Stimulated activated effector memory CD8-positive, alpha-beta T cell treated with anti-CD3 and anti-CD28 coated beads, Interleukin-12 subunit alpha, Interleukin-12 subunit beta, amount 100 ng/mL, for 72 hours (primary cell): ENCODE results near the gene BICC1.
"Not testable (repeated sequence)": the region's sequence is repeated elsewhere in the genome, so short reads cannot be mapped to it uniquely, and the experiment has no call there.

ENCODE experiments used
- ATAC-seq: fragments of 150-1000 bp; cut with Tn5 transposase; 2 replicates; pipeline ENCODE4 v1.10.0; 2021
- DNase-seq, 2 donors: peaks; one replicate each; pipeline ENCODE4 v3.0.0; 2021 to 2022; ENCODE audit warnings: low spot score in 2 of 2
- H3K27ac Mint-ChIP-seq: one replicate; pipeline ENCODE4 v1.8.0; 2022; ENCODE audit warnings: mild to moderate bottlenecking, mixed read lengths
- H3K36me3 Mint-ChIP-seq: one replicate; pipeline ENCODE4 v1.8.0; 2022; ENCODE audit warnings: mild to moderate bottlenecking, mixed read lengths
- H3K4me1 Mint-ChIP-seq: one replicate; pipeline ENCODE4 v1.8.0; 2022; ENCODE audit warnings: mixed read lengths
- H3K4me3 Mint-ChIP-seq: one replicate; pipeline ENCODE4 v1.8.0; 2022; ENCODE audit warnings: mild to moderate bottlenecking, mixed read lengths
- H3K9me3 Mint-ChIP-seq: one replicate; pipeline ENCODE4 v1.8.0; 2022; ENCODE audit warnings: mixed read lengths

BICC1 gene

DNA sequence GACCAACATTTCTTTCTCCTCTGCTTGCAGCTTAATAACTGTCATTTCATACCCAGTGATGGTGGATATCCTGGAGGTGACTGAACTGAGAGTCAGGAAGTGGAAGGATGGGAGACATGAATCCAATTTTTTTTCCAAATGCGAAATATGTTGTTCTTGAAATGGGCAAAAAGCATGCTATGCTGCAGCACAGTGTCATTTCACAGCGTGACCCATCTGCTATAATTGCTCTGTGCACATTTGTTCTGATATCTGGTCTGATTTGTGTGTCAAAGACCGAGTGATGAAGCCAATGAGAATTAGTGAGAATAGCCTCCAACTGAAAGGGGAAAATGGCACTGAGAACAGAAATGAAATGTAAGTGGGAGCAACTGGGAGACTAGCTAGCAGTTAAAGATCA lies 334.2 kb downstream of the BICC1 start:
- H3K9me3 Mint-ChIP-seq, result peaks cover 2% of the 10 kb centered on the region
- H3K4me3 Mint-ChIP-seq, result no peak overlapping the region
- no peaks in the 10 kb centered on the region for H3K4me1 Mint-ChIP-seq
- ATAC-seq, result no peak
- H3K36me3 Mint-ChIP-seq, result no peaks in the 10 kb centered on the region
- no peak overlapping the region for H3K27ac Mint-ChIP-seq
- no peak for DNase-seq

DNA sequence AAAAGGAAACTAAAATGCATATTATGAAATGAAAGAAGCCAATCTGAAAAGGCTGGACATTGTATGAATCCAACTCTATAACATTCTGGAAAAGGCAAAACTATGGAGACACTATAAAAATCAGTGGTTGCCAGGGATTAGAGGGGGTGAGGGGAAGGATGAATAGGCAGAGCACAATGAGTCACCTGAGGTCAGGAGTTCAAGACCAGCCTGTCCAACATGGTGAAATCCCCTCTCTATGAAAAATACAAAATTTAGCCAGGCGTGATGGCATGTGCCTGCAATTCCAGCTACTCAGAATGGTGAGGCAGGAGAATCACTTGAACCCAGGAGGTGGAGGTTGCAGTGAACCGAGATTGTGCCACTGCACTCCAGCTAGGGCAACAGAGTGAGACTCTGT lies 338.9 kb downstream of the BICC1 start:
- no peak overlapping the region for H3K4me3 Mint-ChIP-seq
- H3K36me3 Mint-ChIP-seq, result no peaks in the 10 kb centered on the region
- peaks cover 2% of the 10 kb centered on the region for H3K9me3 Mint-ChIP-seq

DNA sequence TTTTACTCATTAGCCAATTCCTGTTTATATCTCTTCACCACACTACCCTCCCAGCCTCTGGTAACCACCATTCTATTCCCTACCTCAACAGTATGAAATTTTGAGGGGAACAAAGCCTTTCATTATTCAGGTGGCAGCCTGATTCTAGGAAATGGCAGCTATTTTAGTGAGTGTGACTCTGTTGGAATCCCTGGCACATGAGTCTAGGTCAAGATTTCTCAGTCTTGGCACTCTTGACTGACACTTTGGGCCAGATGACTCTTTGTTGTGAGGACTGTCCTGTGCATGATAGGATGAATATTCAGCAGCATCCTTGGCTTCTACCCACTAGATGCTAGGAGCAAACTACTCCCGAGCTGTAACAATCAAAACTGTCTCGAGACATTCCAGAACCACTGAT lies 341.0 kb downstream of the BICC1 start:
- DNase-seq (no peak), ATAC-seq (no peak)
- Mint-ChIP-seq H3K36me3 (no peaks in the 10 kb centered on the region), H3K4me3 (no peak overlapping the region), H3K27ac (no peak overlapping the region), H3K4me1 (no peaks in the 10 kb centered on the region), H3K9me3 (peaks cover 5% of the 10 kb centered on the region)

More for the DNA sequence above, 338.9 kb downstream of the BICC1 start:
- no peak for DNase-seq
- no peak overlapping the region for H3K27ac Mint-ChIP-seq
- ATAC-seq, result no peak
- H3K4me1 Mint-ChIP-seq, result no peaks in the 10 kb centered on the region

DNA sequence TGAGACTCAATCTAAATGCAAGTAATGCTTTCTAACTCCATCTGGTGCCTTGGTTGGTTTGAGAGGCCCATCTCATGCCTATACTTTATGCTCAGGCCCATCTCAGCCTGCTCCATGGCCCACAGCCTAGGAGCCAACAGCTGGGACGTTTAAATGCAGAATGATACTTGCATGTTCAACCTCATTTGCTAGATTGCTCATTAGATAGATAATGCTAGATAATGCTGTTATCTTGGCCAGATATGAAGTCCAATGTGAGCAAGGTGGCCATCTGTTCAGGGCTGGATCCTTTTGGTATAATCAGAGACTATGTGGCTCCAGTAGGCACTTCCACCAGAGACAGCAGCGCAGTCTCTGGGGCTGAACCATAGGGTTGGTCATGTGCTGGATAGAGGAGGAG lies 342.1 kb downstream of the BICC1 start:
- H3K27ac Mint-ChIP-seq, result no peak overlapping the region
- no peaks in the 10 kb centered on the region for H3K4me1 Mint-ChIP-seq
- peaks cover 5% of the 10 kb centered on the region for H3K9me3 Mint-ChIP-seq
- no peak overlapping the region for H3K4me3 Mint-ChIP-seq
- DNase-seq, result no peak
- no peaks in the 10 kb centered on the region for H3K36me3 Mint-ChIP-seq
- ATAC-seq, result no peak

DNA sequence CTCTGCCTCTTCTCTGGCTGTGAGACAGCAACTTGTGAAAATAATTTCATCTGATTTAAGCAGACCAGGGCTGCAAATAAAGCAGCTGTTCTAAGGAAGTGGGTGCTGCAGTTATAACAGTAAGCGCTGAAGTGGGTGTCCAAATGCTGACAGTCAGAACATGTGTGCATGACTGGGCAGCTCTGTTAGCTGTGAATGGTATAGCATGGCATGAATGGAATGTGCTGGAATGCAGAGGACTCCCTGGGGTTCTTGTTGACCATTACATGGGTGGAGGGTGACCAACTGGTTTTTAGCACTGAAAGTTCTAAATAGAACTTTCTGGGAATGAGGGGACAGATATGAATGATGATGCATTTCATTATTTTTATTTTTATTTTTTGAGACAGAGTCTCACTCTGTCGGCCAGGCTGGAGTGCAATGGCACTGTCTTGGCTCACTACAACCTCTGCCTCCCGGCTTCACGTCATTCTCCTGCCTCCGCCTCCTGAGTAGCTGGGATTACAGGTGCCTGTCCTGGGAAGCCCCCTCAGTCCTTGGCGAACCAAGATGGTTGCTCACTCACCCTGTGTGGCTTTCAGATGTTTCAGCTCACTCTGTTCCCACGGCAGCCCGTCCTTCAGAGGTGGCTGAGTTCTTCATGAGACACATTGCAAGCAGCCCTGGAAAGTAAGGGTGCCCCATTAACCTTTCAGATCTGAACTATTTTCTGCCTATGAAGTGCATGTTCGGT lies 344.0 kb downstream of the BICC1 start:
- DNase-seq, result no peak
- Mint-ChIP-seq H3K9me3 (peaks cover 5% of the 10 kb centered on the region), H3K4me3 (no peak overlapping the region), H3K36me3 (no peaks in the 10 kb centered on the region), H3K4me1 (no peaks in the 10 kb centered on the region), H3K27ac (no peak overlapping the region)
- no peak for ATAC-seq

DNA sequence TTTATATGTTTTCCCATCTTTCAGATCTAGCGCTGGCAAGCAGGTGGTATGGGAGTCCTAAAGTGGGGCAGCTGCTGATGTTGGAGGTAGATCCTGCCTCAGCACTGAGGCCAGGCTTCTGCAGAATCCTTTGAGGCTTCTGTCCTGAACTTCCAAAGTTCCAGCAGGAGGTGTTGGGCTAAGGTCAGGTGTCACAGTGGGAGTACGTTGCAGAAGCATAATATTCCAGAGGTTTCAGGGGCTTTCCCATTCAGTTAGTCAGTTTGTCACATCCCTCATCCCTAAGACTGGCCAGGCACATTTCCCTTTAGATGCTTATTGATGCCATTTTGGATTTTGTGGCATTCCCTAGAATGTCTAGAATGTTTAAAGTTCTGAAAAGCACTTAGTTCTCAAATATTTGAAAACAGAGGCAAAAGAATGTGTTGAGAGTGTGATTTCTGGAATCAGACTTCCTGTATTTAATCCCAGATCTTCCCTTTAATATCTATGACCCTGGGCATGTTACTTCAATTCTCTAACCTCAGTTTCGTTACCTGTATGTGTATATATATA lies 344.7 kb downstream of the BICC1 start:
- no peaks in the 10 kb centered on the region for H3K36me3 Mint-ChIP-seq
- H3K4me3 Mint-ChIP-seq, result no peak overlapping the region
- no peak overlapping the region for H3K27ac Mint-ChIP-seq
- no peak for ATAC-seq
- H3K4me1 Mint-ChIP-seq, result no peaks in the 10 kb centered on the region
- no peak for DNase-seq
- peaks cover 5% of the 10 kb centered on the region for H3K9me3 Mint-ChIP-seq

DNA sequence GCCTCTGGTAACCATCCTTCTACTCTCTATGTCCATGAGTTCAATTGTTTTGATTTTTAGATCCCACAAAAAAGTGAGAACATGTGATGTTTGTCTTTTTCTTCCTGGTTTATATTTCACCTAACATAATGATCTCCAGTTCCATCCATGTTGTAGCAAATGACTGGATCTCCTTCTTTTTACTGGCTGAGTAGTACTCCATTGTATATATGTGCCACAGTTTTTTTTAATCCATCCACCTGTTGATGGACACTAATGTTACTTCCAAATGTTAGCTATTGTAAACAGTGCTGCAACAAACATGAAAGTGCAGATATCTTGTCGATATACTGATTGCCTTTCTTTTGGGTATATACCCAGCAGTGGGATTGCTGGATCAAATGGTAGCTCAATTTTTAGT lies 345.5 kb downstream of the BICC1 start:
- H3K4me1 Mint-ChIP-seq, H3K27ac Mint-ChIP-seq, H3K36me3 Mint-ChIP-seq, ATAC-seq, DNase-seq, H3K4me3 Mint-ChIP-seq, H3K9me3 Mint-ChIP-seq: not testable (repeated sequence)

DNA sequence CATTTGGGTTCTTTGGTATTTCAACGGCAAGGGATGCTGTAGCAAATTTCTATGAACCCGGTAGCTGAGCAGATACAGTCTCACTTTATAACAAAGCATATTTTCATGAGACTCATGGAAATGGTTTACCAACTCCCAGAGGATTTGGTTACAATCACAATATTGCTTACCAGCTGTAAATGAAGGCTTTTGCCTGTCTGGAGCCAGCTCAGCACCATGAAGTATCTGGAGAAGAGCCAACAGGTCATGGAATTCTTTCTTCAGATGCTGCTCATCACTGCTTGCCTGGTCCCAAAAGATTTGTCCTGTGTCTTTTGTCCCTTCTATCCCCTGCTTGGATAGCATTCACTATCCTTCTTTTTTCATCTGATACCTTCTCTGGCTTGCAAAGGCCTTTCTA lies 346.9 kb downstream of the BICC1 start:
- Mint-ChIP-seq H3K9me3 (peaks cover 8% of the 10 kb centered on the region), H3K4me3 (no peak overlapping the region), H3K27ac (no peak overlapping the region), H3K4me1 (no peaks in the 10 kb centered on the region), H3K36me3 (no peaks in the 10 kb centered on the region)
- ATAC-seq (no peak), DNase-seq (no peak)

DNA sequence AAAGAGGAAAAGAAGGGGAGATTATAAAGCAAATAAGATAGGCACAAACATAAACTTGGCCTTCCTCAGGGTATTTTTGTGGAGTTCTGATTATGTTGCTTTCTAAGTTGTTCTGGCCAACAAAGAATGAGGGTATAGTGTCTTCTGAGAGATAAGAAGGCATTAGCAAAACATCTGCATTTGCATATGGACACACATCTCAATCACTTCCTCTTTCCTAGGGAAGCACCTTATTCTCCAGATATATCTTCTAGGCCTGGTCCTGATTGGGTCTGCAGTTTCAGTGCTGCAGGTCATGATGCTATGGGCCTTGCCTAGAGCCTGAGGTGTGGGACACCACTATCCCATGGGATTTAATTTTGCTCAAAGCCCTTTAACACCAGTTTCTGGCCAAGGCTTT lies 355.0 kb downstream of the BICC1 start:
- Mint-ChIP-seq H3K9me3 (peaks cover 1% of the 10 kb centered on the region), H3K36me3 (no peaks in the 10 kb centered on the region), H3K27ac (no peak overlapping the region), H3K4me1 (no peaks in the 10 kb centered on the region), H3K4me3 (no peak overlapping the region)
- ATAC-seq (no peak), DNase-seq (no peak)

DNA sequence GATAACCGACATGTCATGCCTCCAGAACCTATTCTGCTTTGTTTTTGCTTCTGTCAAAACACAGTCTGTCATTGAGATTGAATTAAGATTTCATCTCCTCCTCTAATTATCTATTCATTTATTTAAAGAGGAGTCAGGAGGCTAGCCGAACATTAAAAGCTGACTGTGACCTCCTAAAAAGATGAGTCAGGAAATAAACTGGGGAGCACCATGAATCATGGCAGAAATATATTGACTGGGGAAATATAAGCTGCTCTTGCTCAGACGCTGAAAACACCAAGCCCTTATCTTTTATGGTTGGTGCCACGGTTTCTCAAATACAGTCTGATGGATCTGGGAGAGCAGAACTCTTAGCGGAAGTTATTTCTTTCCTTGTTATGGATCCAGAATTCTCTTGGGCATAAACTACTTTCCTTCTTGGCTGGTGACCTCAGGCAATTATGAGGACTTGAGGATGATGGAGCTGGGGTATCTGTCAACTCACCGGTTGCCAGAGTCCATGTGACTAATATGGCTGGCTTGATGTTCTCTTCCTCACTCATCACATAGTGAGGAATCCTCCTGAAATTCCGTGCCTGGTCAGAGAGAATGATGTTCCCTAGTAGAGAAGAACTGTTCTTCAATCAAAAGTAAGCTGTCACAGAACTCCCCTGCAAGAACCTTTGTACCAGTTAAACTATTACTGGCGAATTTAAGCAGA lies 356.2 kb downstream of the BICC1 start:
- no peaks in the 10 kb centered on the region for H3K9me3 Mint-ChIP-seq
- H3K4me1 Mint-ChIP-seq, result no peaks in the 10 kb centered on the region
- no peak overlapping the region for H3K27ac Mint-ChIP-seq
- no peak for ATAC-seq
- no peak for DNase-seq
- no peaks in the 10 kb centered on the region for H3K36me3 Mint-ChIP-seq
- H3K4me3 Mint-ChIP-seq, result no peak overlapping the region

DNA sequence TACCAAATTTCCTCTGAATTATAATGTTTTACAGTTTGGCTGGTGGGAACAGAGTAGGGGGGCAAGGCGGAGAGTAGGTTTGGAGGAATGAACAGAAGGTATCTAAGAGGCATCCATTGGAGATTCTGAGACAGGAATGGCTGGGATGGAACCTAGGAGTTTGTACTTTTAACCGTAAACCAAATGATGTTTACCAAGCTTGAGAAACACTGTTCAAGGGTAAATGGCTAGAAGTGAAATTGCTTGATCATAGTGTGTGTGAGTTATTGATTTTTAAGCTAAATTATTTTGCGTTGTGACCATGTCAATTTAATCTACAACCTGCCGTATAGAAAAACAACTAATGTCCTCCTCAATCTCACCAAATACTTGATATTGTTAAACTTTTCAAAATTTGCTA lies 357.4 kb downstream of the BICC1 start:
- ATAC-seq, result no peak
- Mint-ChIP-seq H3K27ac (no peak overlapping the region), H3K9me3 (no peaks in the 10 kb centered on the region), H3K4me1 (no peaks in the 10 kb centered on the region), H3K4me3 (no peak overlapping the region), H3K36me3 (no peaks in the 10 kb centered on the region)
- DNase-seq, result no peak

DNA sequence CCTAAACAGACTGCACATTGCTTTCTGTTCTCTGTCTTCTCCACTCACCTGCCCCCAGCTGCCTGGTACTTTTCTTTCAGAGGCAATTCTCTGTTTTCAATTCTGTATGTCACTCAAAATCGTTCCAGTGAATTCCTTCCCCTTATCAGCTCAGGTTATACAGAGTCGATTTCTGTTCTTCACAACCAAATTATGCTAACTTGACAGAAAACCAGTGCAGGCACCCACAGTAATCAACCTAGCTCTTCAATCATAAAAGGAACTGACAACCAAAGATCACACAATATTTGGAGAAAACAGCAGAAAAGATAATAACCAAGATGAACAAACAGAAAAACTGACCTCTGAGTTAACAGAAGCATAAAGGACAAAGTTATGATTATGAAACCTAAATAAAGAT lies 360.5 kb downstream of the BICC1 start:
- ATAC-seq, result no peak
- no peak for DNase-seq
- Mint-ChIP-seq H3K27ac (no peak overlapping the region), H3K4me1 (no peaks in the 10 kb centered on the region), H3K36me3 (no peaks in the 10 kb centered on the region), H3K4me3 (no peak overlapping the region), H3K9me3 (no peaks in the 10 kb centered on the region)
